ENCODE measurements around the gene ADCY10.
"Not testable (repeated sequence)": the region's sequence is repeated elsewhere in the genome, so short reads cannot be mapped to it uniquely, and the experiment has no call there.

GRCh38 chr1:167865193-167865592, 48.7 kb downstream of the ADCY10 start:
- not testable (repeated sequence) for TF ChIP-seq CTCF (conservative IDR thresholded peaks at IDR 0.05); EZH2 (IDR thresholded peaks at IDR 0.05; ENCODE audit: low read depth)
